ENCODE results near the gene DRC3. TPM values are rescaled to one million over a fixed set of nuclear protein-coding genes. Genes with fewer than 3 reads are reported as not detected.

Gene DRC3
- total RNA-seq, 3 donors from 2014 or later = 1.0 to 3.3 (median 1.4) TPM

DNA sequence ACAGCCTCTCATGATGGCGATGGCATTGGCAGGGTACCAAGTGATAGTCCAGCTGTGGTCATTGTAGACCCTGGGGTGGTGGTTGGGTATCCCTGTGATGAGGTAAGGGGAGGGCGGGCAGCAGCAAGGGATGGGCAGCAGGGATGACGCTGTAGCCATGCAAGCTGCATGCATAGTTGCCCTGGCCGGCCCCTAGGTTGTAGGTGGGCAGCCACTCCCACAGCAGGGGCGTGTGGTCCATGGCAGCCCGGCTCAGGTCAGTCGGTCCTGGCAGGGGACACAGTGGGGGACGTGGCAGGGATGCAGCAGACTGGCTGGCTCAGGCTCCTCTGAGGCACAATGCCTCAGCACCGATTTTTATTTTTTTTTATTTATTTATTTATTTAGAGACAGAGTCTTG, 8.7 kb downstream of the DRC3 start:
- no peaks in the 10 kb centered on the region for H3K9me3 ChIP-seq
- H3K4me1 ChIP-seq (ENCODE audit: low read depth) = no peaks in the 10 kb centered on the region
- intact Hi-C loops (cut with DNase I, micrococcal nuclease) = loop anchor here in 1 of 2 donors (10.0 kb wide), 1 partner anchor 53 kb away; the partner anchor contains the start of genes ATPAF2 and GID4
- TF ChIP-seq CTCF (IDR thresholded peaks at IDR 0.05) = no peak
- no peaks in the 10 kb centered on the region for H3K36me3 ChIP-seq (ENCODE audit: low read depth)
- H3K4me3 ChIP-seq = no peak overlapping the region
- ATAC-seq (no peak), DNase-seq (no peak)

DNA sequence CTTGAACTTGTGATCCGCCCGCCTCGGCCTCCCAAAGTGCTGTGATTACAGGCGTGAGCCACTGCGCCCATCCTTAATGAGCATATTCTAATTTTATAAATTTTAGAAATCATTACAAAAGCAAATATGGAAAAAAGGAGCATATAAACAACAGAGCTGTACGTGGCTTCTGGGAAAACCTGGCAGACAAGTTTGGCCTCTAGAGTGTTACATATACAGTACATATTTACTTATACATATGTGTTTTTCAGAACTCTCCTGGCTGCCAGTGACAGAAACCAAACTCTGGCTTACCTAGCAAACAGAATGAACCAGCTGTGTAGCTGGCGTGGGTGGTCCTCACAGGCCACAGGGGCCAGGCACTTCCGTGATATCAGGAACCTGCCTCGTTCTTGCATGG, 10.1 kb downstream of the DRC3 start:
- ATAC-seq (no peak), DNase-seq (no peak)
- H3K4me3 ChIP-seq = no peak overlapping the region
- no peaks in the 10 kb centered on the region for H3K36me3 ChIP-seq (ENCODE audit: low read depth)
- H3K4me1 ChIP-seq (ENCODE audit: low read depth) = no peaks in the 10 kb centered on the region
- no peaks in the 10 kb centered on the region for H3K9me3 ChIP-seq
- intact Hi-C loops (cut with DNase I, micrococcal nuclease) = loop anchor here in 1 of 2 donors (10.0 kb wide), 1 partner anchor 52 kb away; the partner anchor contains the start of genes ATPAF2 and GID4
- TF ChIP-seq CTCF (IDR thresholded peaks at IDR 0.05) = no peak

DNA sequence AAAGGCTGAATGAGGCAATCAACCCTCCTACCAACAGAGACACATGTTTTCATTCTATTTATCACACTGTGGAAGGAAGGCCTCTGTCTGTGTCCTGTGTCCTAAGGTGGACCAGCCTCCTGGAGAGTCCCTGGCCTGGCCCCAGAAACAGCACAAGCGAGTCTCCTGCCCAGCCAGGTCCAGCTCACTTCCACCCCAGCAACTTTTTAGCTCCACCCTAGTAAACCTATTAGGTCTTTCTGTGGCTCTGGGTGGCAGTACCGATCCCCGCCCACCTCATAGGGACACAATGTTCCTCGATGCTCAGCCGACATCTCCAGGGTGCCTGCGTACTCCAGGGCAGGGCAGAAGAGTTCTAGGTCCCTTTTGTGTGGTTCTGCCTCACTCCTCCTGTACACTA, 10.7 kb downstream of the DRC3 start:
- Histone ChIP-seq H3K36me3 (ENCODE audit: low read depth) (no peaks in the 10 kb centered on the region), H3K4me3 (no peak overlapping the region), H3K4me1 (ENCODE audit: low read depth) (no peaks in the 10 kb centered on the region), H3K9me3 (no peaks in the 10 kb centered on the region)
- intact Hi-C loops (cut with DNase I, micrococcal nuclease) = loop anchor here in 1 of 2 donors (10.0 kb wide), 1 partner anchor 51 kb away; the partner anchor contains the start of genes ATPAF2 and GID4
- peak; percentile 63 for ATAC-seq
- no peak for TF ChIP-seq CTCF (IDR thresholded peaks at IDR 0.05)
- DNase-seq = no peak

GRCh38 chr17:17983776-17984175, 11.1 kb downstream of the DRC3 start:
- ATAC-seq (no peak), DNase-seq (no peak)
- Histone ChIP-seq H3K4me3 (no peak overlapping the region), H3K36me3 (ENCODE audit: low read depth) (no peaks in the 10 kb centered on the region), H3K9me3 (no peaks in the 10 kb centered on the region), H3K4me1 (ENCODE audit: low read depth) (no peaks in the 10 kb centered on the region)
- TF ChIP-seq CTCF (IDR thresholded peaks at IDR 0.05) = no peak
- intact Hi-C loops (cut with DNase I, micrococcal nuclease) = loop anchor here in 1 of 2 donors (10.0 kb wide), 1 partner anchor 51 kb away; the partner anchor contains the start of genes ATPAF2 and GID4

GRCh38 chr17:17985153-17985552, 12.5 kb downstream of the DRC3 start:
- no peaks in the 10 kb centered on the region for H3K4me1 ChIP-seq (ENCODE audit: low read depth)
- ATAC-seq (no peak), DNase-seq (no peak)
- no peaks in the 10 kb centered on the region for H3K9me3 ChIP-seq
- no peak overlapping the region for H3K4me3 ChIP-seq
- no peaks in the 10 kb centered on the region for H3K36me3 ChIP-seq (ENCODE audit: low read depth)
- no peak for TF ChIP-seq CTCF (IDR thresholded peaks at IDR 0.05)
- intact Hi-C loops (cut with DNase I, micrococcal nuclease) = loop anchor here in 1 of 2 donors (10.0 kb wide), 1 partner anchor 50 kb away; the partner anchor contains the start of genes ATPAF2 and GID4

All from mucosa of descending colon (tissue), 3 donors.